Measurements from ENCODE around the gene CFAP206. TPM values are rescaled to one million over a fixed set of nuclear protein-coding genes. Genes with fewer than 3 reads are reported as not detected.

The CFAP206 gene
- total and polyA plus RNA-seq, 10 of the 15 experiments (the other 5 are each of a cell fraction or from before 2014, with no cell fraction given) = 0.04 to 0.24 (median 0.09) TPM; not detected in 6

- TF ChIP-seq, protein P1, sequence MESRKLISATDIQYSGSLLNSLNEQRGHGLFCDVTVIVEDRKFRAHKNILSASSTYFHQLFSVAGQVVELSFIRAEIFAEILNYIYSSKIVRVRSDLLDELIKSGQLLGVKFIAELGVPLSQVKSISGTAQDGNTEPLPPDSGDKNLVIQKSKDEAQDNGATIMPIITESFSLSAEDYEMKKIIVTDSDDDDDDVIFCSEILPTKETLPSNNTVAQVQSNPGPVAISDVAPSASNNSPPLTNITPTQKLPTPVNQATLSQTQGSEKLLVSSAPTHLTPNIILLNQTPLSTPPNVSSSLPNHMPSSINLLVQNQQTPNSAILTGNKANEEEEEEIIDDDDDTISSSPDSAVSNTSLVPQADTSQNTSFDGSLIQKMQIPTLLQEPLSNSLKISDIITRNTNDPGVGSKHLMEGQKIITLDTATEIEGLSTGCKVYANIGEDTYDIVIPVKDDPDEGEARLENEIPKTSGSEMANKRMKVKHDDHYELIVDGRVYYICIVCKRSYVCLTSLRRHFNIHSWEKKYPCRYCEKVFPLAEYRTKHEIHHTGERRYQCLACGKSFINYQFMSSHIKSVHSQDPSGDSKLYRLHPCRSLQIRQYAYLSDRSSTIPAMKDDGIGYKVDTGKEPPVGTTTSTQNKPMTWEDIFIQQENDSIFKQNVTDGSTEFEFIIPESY (IDR thresholded peaks at IDR 0.05) = no peak
- TF ChIP-seq TCF12 (IDR thresholded peaks at IDR 0.05; ENCODE audit: low read depth, low read length) = no peak
- TF ChIP-seq LARP7 (IDR thresholded peaks at IDR 0.05) = peak; percentile 42
- TF ChIP-seq HDAC6 (IDR thresholded peaks at IDR 0.05; ENCODE audit: unreplicated experiment) = no peak
- TF ChIP-seq ATF7 (IDR thresholded peaks at IDR 0.05; ENCODE audit: low read depth) = peak; percentile 50; the same call in 1 of the 2 replicates
- TF ChIP-seq ZNF274 (IDR thresholded peaks at IDR 0.05; ENCODE audit: insufficient read depth, insufficient read length) = no peak
- TF ChIP-seq HCFC1 (IDR thresholded peaks at IDR 0.05; ENCODE audit: low read length) = peak; percentile 88
- TF ChIP-seq SREBF2 (IDR thresholded peaks at IDR 0.05; ENCODE audit: low read length) = no peak
- TF ChIP-seq, protein P2, sequence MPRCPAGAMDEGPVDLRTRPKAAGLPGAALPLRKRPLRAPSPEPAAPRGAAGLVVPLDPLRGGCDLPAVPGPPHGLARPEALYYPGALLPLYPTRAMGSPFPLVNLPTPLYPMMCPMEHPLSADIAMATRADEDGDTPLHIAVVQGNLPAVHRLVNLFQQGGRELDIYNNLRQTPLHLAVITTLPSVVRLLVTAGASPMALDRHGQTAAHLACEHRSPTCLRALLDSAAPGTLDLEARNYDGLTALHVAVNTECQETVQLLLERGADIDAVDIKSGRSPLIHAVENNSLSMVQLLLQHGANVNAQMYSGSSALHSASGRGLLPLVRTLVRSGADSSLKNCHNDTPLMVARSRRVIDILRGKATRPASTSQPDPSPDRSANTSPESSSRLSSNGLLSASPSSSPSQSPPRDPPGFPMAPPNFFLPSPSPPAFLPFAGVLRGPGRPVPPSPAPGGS (IDR thresholded peaks at IDR 0.05; ENCODE audit: borderline replicate concordance, insufficient read depth, low read depth, low read length, poor library complexity, severe bottlenecking) = peak; percentile 46
- TF ChIP-seq HDGF (IDR thresholded peaks at IDR 0.05) = no peak
- TF ChIP-seq CHD1 (IDR thresholded peaks at IDR 0.05; ENCODE audit: low read depth, low read length) = no peak
- TF ChIP-seq MLLT1 (IDR thresholded peaks at IDR 0.05) = no peak
- TF ChIP-seq SMARCA5 (IDR thresholded peaks at IDR 0.05) = no peak
- TF ChIP-seq SPI1 (IDR thresholded peaks at IDR 0.05; ENCODE audit: borderline replicate concordance, insufficient read depth, low read depth, low read length) = peak; percentile 36; the same call in 1 of the 2 replicates
- no peak for TF ChIP-seq ZNF207 (IDR thresholded peaks at IDR 0.05; ENCODE audit: borderline replicate concordance)
- TF ChIP-seq FOS (IDR thresholded peaks at IDR 0.05; ENCODE audit: borderline replicate concordance, extremely low read depth, insufficient read length) = no peak
- no peak for TF ChIP-seq HDAC2 (IDR thresholded peaks at IDR 0.05)
- no peak for TF ChIP-seq SMAD1 (IDR thresholded peaks at IDR 0.05; ENCODE audit: low read depth, partially characterized antibody)
- 0 out of 2 replicates have a peak, but pooled peaks have one; percentile 40 for TF ChIP-seq TCF3 (IDR thresholded peaks at IDR 0.05; ENCODE audit: borderline replicate concordance, insufficient read depth, low read depth, low read length)
- no peak for TF ChIP-seq REST (IDR thresholded peaks at IDR 0.05; ENCODE audit: low read depth, low read length)
- no peak for TF ChIP-seq PML (IDR thresholded peaks at IDR 0.05; ENCODE audit: low read length)
- TF ChIP-seq EZH2 (IDR thresholded peaks at IDR 0.05; ENCODE audit: borderline replicate concordance, control insufficient read depth, low read depth, low read length) = no peak
- TF ChIP-seq GATAD2B (conservative IDR thresholded peaks at IDR 0.05; ENCODE audit: low read depth) = peak; percentile 91
These were observed 65.0 kb downstream of the CFAP206 start, which contains the start of gene SLC35A1 (continued) for GRCh38 chr6:87472525-87473418.
